HG03039 (cell line): ENCODE data around the gene HERPUD1.
"Not testable (repeated sequence)": the region's sequence is repeated elsewhere in the genome, so short reads cannot be mapped to it uniquely, and the experiment has no call there.

Experiments used
- ATAC-seq: cut with Tn5 transposase; IDR thresholded peaks from one replicate; pipeline ENCODE4 v1.9.1; 2021; ENCODE audit warnings: mild to moderate bottlenecking, moderate library complexity; ENCODE audit not compliant: unreplicated experiment

The HERPUD1 gene

GRCh38 chr16:56977823-56978430, 46.0 kb downstream of the HERPUD1 start:
- ATAC-seq = no peak

GRCh38 chr16:56980201-56980535, 48.2 kb downstream of the HERPUD1 start:
- ATAC-seq = no peak

GRCh38 chr16:56980792-56981724, 49.1 kb downstream of the HERPUD1 start:
- ATAC-seq = no peak

GRCh38 chr16:56981729-56982271, 49.9 kb downstream of the HERPUD1 start:
- no peak for ATAC-seq

GRCh38 chr16:56982695-56983094, 50.8 kb downstream of the HERPUD1 start:
- ATAC-seq = no peak

GRCh38 chr16:56983211-56983751, 51.3 kb downstream of the HERPUD1 start:
- ATAC-seq = no peak

- no peak for ATAC-seq
These were observed 52.7 kb downstream of the HERPUD1 start for GRCh38 chr16:56984639-56985038.

GRCh38 chr16:56985288-56985961, 53.5 kb downstream of the HERPUD1 start:
- ATAC-seq = no peak

- ATAC-seq = no peak
These were observed 54.0 kb downstream of the HERPUD1 start for GRCh38 chr16:56985962-56986360.

GRCh38 chr16:56986361-56986760, 54.4 kb downstream of the HERPUD1 start:
- no peak for ATAC-seq

GRCh38 chr16:56986908-56987307, 55.0 kb downstream of the HERPUD1 start:
- not testable (repeated sequence) for ATAC-seq

- no peak for ATAC-seq
These were observed 55.8 kb downstream of the HERPUD1 start for GRCh38 chr16:56987692-56988091.

- ATAC-seq = no peak
These were observed 56.4 kb downstream of the HERPUD1 start for GRCh38 chr16:56988161-56988947.

GRCh38 chr16:56988948-56989945, 57.3 kb downstream of the HERPUD1 start, which contains the start of gene NLRC5:
TSS of gene NLRC5 (plus strand) at chr16:56989557. CDS start at chr16:57020713, 31,156 bp downstream.
- ATAC-seq = peak; percentile 62

GRCh38 chr16:56989988-56990387, 58.0 kb downstream of the HERPUD1 start:
- no peak for ATAC-seq

- no peak for ATAC-seq
These were observed 58.7 kb downstream of the HERPUD1 start for GRCh38 chr16:56990407-56991286.

- not testable (repeated sequence) for ATAC-seq
These were observed 60.5 kb downstream of the HERPUD1 start for GRCh38 chr16:56992431-56992830.

GRCh38 chr16:56993204-56993603, 61.3 kb downstream of the HERPUD1 start:
- ATAC-seq = no peak
